HuH-7.5 (cell line): ENCODE measurements around the gene MRPL1.

Source experiments
- DNase-seq: peaks from one replicate; pipeline ENCODE4 v3.0.0; 2011; ENCODE audit warnings: low spot score

MRPL1 gene

DNA sequence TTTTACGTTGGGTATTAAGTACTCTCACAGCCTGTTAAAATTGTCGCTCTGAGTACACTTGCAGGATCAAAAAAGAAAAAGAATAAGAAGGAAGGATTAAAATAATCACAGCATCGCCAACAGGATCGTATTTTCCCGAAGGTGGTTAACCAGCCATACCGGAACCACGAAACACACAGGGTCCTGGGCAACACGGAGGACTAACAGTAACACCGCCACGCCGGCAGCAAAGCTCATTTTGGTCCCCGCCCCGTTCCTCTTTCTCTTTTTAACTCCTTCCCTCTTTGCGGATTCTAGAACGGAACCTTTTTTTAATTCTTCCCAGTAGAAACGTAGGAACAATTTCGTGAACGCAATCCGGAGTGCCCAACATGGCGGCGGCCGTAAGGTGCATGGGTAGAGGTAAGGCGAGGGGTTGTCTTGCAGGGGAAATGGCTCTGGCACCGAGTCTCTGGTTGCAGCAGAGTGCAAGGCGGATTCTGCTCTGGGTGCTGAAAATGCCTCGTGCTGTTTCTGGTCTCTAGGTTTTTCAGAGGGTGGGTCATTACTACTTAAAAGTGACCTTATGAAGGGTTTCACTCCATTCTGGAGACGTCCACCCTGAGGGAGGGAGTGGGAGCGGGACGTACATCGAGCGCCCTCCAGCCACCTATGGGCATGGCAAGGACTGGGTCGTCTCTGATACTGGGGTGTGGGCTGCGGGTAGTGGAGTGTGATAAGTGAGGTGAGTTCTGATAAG lies at the start of gene MRPL1:
Gene MRPL1 (plus strand): TSS at position 353 of the 739 bp plus-strand sequence. CDS start 19 bp downstream, at position 372.
- DNase-seq = peak; percentile 27

DNA sequence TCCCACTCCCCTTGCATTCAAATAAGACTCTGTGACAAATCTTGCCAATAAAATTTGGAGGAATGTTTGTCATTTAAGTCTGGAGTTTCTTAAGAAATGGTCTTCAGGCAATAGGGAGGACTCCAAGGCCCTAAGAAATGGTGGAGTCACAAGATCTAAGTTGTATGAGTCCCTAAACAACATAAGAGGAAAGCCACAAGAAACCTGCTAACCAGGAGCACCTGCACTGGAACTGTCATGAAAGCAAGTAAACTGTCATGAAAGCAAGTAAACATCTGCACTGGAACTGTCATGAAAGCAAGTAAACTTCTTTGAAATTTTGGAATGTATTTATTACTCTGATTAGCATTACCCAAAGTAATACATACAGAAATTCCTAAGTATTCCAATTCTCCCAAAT lies 47.0 kb upstream of the MRPL1 start:
- no peak for DNase-seq

DNA sequence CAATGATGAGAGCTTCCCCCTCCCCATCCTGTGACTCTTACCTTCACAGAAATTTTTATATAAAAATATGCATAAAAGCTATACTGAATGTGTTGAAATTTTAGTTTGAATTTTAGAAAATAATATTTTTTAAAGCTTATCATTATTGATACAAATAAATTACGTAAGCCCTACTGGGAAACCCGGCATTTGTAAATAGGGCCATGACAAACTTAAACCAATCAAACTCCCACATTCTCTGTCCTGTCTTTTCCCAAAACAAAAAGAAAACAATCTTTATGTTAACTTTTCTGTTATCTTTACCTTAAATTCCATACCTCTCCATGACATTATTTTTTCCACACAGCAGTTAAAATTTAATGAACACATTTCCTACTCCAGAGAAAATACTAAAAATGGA lies 46.1 kb upstream of the MRPL1 start:
- DNase-seq = no peak

DNA sequence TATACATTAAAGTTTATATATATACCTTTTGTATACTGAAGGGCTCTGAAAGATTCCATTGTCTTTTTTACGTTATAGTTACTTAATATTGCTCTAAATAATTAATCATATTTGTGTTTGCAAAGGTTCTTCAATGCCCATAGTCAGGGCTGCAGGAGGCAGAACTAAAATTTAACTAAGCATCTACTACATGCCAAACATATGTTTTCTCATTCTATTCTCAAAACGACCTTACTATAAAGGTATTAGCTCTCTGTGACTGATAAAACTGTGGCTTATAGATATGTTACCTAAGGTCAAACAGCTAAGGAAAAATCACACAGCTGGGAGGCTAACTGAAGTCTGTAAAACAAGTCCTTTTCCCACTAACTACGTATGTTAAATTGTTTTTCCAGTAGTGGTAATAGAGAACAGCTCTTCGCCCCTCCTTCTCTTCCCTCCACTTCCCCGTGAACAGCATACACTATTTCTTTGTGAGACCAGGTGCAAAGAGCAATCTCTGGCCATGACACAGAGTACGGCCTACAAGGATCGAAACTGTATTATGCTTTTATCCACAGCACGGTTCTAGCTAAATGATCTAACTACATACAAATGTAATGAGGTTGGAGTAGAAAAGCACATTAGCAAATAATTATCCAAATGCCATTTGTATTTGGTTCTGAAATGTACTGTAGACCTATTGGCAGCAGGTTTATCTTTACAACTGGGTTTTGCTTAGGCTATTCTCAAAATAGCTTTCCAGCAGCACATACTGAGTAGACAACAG lies 45.1 kb upstream of the MRPL1 start:
- DNase-seq = no peak

DNA sequence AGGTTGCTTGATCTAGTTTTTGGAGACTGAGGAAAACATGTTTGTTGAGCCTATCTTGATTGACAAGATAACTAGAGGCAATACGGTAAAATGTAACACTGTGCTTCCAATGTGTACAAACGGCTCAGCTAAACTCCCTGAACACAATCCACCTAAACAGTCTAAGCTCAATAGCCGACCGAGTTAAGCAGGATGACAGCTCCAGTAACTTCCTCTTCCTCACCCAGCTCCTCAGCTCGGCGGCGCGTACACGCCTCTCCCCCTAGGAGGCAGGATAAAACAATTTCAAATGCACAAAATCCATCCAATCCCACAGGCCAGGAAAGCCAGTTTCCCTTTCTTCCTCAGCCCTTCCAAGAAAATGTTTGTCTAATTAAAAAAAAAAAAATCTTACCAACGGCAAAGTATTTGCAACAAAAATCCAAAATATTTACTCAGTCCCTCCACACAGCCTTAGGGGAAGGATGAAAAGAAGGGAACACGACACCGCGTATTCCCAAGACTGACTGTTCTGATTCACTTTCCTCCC lies 44.5 kb upstream of the MRPL1 start:
- peak; percentile 70 for DNase-seq

DNA sequence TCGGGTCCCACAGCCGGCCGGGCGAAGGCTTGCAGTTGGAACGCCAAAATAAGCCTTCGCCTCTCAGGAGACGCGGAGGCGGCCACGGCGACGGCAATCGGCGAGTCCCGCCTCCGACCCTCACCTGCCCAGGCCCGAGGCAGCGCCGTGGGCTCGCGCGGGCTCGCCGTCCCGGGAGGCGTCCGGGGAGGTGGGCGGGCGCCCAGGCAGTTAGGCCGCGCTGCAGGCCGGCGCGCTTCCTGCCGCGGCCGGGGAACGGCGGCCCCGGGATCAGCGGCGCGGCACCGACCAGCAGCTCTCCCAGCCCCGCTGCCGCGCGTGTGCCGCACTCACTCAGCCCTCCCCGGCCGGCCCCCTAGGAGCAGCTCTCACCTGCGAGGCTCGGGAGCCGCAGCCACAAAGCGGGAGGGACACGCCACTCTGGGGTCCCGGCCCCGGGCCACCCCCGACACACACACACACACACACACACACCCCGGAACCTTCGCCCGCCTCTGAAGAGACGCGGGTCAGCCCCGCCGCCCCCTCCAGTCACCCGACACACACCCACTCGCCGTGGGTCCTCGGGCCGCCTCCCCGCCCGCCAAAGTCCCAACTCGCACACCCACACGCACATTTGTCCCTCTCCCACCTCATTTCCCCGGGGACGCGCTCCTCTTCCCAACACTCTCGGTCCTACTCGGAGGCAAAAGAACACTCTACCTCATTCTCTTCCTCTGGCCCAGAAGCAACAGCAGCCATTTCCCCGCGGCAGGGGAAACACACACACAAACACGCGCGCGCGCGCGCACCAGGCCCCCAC lies 43.8 kb upstream of the MRPL1 start, which contains the start of gene CNOT6L:
Gene CNOT6L (minus strand): TSS at position 767 of the 802 bp plus-strand sequence. CDS start 60 bp downstream, at position 707.
- peak; percentile 20 for DNase-seq

DNA sequence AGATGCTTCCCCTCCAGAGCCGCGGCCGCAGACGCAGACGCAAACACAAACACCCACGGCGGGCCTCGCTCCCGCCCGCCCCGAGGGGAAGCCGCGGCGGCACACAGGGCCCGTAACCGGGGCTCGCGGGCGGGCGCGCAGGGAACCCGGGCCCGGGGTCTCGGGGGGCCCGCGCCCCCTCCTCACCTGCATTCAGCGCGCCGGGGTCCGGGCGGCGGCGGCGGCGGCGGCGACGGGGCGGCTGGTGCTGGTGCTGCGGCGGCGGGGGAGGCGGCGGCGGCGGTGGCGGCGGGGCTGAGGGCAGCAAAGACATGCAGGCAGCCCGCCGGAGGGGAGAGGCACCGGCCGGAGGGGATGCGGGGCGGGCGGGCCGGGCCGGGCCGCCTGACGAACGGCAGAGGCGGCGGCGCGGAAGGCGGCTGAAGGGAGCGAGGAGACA lies 43.2 kb upstream of the MRPL1 start:
- no peak for DNase-seq

DNA sequence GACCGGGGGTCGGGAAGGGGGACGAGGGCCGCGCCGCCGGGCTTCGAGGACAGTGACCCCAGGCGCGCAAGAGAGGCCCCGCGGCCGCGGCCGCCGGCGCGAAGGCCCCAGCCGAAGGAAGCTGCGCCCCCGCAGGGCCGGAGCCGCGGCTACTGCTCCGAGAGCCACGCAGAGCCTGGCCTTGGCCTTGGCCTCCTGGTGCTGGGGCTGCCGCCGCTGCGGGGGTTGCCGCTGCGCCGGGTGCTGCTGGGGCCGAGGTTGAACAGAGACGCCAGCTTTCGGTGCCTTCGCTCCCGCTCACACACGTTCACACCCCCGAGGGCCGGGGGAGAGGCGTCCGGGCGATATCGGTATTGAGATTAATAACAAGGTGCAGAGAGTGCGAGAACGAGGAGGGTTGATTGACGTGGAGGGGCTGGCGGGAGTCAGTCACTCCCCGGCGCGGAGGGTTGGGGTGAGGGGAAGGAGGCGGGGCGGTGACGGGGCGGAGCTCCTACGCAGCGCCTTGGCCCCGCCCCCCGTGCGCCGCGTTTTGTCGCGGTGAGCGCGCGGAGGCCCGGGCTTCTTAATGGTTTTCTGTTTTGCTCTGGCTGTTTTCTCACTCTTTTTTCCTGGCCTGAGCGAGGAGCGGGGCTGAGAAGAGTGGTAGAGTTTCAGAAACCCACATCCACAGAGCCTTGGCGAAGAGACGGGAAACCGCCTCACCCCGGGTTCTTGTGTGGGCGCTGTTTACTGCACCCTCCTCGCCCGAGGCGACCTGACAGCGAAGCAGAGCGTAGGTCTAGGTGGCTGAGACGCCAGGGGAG lies 42.6 kb upstream of the MRPL1 start:
- peak; percentile 75 for DNase-seq

DNA sequence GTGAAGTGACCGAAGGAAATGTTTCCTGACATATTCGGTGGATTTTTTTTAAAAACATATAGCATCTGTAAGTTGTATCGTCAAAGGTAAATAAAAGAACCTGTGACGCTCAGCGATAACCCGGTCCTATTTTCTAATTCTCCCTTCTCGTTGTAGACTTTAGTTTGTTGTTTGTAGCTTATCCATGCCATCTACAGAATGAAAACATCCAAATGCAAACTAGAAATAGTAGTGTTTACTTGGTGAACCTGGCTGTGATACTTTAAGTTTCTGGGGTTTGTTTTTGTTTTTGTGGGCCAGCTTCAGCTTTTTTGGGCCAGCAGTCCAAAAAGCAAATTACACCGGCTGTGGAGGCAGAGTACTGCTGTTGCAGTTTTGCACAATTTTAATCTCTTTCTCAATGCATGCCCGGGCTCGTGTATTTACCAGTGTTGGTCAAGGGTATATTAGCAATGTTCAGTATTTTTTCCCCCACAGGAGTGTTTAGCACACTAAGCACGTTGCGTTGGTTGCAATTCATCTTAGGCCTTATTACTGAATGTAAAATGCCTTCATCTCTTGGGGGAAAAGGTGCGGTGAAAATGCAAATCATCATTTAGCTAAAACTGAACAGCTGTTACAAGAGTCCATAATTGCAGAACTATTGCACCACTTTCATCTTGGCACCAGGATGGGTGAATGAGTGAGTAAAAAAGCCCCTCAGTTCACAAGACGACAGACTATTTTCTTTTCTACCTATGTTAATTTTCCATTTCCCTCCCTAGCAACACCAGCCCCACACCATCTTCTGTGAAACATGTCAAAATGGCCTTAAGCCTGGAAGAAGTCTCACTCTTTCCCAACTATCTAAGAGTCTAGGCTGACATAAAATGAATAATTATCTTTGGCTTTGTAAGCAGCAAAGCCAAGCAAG lies 41.7 kb upstream of the MRPL1 start:
- no peak for DNase-seq

DNA sequence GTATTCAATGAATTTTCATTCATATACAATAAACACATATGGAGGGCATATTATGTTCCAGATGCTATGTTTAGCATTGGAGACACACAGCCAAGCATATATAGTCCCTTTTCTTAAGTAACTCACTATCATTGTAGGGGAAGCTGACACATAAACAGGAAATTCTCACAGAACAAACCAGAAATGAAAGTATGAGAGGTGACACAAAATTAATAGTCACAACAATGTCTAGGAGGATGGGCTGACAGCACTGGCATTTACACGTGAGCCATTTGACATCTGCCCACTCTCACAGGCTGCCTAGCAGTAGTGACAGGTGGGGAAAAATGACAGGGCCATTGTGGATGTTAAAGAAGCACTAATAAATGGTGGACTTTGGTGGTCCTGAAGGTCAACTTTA lies 40.9 kb upstream of the MRPL1 start:
- DNase-seq = no peak

DNA sequence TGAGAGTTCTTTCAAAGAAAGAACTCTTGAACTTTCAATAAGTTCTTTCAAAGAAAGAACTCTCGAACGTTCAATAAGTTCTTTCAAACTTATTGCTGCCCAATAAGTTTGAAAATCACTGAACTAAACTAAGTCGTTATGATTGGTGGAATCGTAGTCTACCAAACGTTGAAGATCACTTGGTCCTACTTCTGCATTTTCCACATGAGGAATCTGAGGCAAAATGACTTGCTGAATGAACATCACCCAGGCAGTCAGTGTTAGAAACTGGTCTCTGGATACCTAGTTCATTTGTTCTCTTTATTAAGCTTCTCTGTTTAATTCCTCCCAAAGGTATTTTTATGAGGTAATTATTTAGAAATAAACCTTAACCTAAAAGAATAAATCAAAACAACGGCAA lies 36.4 kb upstream of the MRPL1 start:
- DNase-seq = no peak

DNA sequence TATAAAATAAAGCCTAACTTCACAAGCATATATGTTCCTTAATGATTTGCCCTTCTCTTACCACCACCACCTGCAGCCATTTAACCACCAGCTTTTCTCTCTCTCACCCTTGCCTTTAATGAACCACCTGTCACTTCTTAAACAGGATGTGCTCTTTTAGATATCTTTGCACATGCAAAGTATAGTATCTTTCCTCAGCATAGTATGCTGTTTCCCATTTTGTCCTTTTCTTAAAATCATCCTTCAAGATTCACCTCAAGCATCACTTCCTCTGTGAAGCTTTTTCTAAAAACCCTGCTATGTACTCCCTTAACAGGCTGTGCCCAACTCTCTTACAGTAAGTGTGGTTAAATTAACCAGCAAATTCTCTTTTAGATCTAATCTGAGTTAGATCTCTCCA lies 35.3 kb upstream of the MRPL1 start:
- DNase-seq = no peak

DNA sequence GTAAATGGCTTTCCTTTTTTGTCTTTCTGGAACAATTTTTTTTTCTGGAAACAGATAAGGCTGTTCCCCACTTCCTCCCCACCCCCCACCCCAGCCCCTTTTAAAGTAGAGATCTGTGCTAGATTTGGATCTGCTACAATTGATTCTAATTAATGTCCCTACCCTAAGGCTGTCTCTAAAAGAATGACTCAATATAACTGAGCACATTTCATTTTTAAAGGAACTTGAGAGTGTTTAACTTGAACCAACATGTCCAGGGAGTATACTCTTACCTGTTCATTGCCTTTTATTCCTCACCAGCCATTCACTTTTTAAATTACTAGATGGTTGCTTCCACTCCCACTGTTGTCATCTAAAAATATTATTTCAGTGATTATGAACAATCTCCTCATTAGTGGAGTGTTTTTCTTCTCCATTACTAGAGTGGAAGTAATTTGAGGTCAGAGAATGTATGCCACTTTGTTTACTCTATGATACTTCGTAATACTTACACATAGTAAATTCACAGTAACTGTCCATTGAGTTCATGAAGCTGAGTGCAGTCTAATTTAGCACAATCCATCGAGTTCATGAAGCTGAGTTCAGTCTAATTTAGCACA lies 29.4 kb upstream of the MRPL1 start:
- no peak for DNase-seq

DNA sequence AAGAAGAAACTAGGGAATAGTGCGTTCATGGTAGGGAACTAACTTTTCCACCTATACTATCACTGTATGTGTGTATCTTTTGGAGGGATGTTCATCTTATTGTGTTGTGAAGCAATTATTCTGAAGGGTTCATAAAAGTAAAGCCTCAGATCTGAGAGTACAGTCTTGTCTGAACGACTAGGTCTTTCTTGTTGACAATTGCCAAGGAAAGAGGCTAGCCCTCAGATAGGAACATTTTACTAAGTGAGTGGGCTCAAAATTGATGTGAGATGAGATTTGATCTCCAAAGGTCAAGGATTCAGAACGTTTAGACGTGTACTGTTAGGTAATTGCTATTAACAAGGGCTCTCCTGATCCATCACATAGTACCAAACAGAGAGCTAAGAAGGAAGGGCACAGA lies 28.2 kb upstream of the MRPL1 start:
- DNase-seq = no peak

DNA sequence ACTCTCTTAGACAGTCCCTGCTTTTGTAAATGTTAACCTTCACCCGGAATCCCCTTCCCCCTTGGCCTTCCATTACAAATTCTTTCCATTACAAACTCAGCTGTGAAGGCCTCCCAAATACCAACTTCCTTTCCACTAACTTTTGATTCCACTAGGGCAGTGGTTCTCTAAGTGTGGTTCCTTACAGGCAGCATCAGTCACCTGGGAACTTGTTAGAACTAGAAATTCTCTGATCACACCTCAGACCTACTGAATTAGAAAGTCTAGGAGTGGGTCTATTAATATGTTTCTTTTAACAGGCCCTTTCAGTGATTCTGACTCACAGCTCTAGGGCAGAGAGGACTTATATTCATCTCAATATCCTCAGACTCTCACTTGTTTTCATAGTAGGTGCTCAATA lies 19.0 kb upstream of the MRPL1 start:
- no peak for DNase-seq

DNA sequence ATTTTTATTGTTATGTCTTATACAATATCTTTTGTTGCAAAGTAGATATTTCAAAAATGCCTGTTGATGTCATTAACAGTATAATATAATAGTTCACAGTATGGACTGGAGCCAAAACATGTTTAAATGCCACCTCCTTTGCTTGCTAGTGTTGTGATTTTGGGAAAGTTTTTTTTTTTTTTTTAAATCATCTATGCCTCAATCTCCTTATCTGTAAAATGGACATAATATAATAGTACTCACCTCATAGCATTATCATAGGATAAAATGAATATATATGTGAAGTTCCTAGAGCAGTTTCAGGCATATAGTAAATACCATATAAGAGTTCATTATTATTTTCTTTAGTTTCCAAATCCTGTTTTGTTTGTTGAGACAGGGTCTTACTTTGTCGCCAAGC lies 18.3 kb upstream of the MRPL1 start:
- DNase-seq = no peak

DNA sequence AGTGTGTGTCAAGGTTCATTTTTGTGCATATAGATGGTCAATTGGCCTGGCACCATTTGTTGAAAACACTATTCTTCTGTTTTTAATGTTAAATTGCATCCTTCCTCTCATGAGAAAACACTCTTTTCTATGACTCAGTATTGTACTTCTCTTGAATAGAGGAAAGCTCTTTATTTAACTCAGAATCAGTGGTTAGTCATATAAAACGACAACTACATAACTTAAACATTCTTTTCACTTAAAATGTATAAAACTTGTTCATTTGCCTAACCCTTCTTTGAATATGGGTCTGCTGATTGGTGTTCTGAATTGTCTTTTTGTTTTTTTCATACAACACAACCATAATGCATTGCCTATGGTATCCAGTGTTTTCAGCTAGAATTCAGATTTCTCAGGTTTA lies 17.2 kb upstream of the MRPL1 start:
- DNase-seq = no peak

DNA sequence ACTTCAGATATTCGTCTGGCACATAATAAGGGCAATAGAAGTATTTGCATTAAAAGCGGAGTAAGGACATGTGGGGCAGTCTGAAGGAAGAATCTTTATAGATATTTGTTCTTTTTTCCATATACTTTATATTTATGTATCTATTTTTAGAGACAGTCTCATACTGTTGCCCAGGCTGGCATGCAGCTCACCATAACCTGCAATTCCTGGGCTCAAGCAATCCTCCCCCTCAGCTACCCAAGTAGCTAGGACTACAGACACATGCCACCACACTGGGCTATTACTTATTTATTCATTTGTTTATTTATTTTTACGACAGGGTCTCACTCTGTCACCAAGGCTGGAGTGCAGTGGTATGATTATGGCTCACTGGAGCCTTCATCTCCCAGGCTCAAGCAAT lies 16.7 kb upstream of the MRPL1 start:
- DNase-seq = no peak

DNA sequence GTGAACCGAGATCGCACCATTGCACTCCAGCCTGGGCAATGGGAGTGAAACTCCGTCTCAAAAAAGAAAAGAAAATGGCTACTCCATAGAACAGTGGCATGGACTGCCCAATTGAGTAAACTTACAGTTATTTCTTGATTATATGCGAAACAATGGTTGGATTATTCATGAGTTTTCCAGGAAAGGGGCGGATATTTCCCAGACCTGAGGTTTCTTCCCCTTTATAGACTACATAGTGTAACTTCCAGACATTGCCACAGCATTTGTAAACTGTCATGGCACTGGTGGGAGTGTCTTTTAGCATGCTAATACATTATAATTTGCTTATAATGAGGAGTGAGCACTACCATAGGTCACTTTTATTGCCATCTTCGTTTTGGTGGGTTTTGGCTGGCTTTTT lies 14.1 kb upstream of the MRPL1 start:
- no peak for DNase-seq
